ENCODE results near the gene ADCYAP1.

DNA sequence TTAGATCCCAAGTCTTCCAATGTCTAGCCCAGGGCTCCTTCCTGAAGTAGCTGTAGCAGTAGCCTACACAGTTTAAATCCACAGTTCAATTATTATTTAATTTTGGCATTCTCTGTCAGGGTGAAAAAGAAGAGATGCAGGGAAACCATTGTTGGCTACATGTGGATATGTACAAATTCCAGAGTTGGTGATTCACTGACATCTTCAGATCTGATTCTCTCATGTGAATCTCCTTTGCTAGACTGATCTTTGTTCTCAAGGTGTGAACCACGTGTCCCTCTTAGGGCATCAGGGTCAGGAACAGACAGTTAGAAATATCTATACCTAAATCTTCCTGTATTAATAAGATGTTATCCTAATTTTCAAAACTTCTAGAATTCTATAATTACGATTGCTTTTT, 36.7 kb downstream of the ADCYAP1 start:
- TF ChIP-seq CTCF (IDR thresholded peaks at IDR 0.05) (no peak), POLR2AphosphoS5 (IDR thresholded peaks at IDR 0.05) (no peak)
